ENCODE data around the gene PIK3C2B. TPM values are rescaled to one million over a fixed set of nuclear protein-coding genes. Genes with fewer than 3 reads are reported as not detected.

The PIK3C2B gene
- total RNA-seq, 4 donors from 2014 or later, result 17.2 to 43.1 (median 25.9) TPM

- TF ChIP-seq CTCF (IDR thresholded peaks at IDR 0.05; ENCODE audit: low read depth), result no peak
Measured at GRCh38 chr1:204479387-204480136, 15.0 kb downstream of the PIK3C2B start.

DNA sequence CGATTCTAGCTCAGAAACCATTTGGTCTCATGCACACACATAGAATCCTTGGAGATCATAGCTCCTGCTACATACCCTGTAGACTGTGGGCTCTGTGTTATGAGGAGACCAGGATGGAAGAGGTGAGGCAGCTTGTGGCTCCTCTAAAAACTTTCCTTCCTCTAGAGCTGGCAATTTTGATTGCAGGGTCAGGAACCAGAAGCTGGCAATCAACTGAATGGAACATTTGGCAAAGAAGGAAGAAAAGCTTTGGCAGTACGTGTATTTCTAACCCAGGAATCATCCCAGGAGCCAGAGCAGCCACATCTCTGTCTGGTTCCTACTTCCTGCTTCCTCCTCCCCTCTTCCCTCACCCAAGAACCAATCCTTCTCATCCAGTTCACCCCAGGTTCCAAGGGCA is 15.7 kb downstream of the PIK3C2B start:
- TF ChIP-seq CTCF (IDR thresholded peaks at IDR 0.05; ENCODE audit: low read depth), result no peak

- TF ChIP-seq CTCF (IDR thresholded peaks at IDR 0.05; ENCODE audit: low read depth), result no peak
Measured at GRCh38 chr1:204478172-204478899, 16.3 kb downstream of the PIK3C2B start.

GRCh38 chr1:204477036-204477740 is 17.4 kb downstream of the PIK3C2B start:
- no peak for TF ChIP-seq CTCF (IDR thresholded peaks at IDR 0.05; ENCODE audit: low read depth)

- TF ChIP-seq CTCF (IDR thresholded peaks at IDR 0.05; ENCODE audit: low read depth), result no peak
Measured at GRCh38 chr1:204476563-204476962, 18.0 kb downstream of the PIK3C2B start.

- no peak for TF ChIP-seq CTCF (IDR thresholded peaks at IDR 0.05; ENCODE audit: low read depth)
Measured at GRCh38 chr1:204475656-204476432, 18.8 kb downstream of the PIK3C2B start.
